ENCODE measurements around the gene CDC20. TPM values are rescaled to one million over a fixed set of nuclear protein-coding genes. Genes with fewer than 3 reads are reported as not detected.
A peak's percentile ranks its signal among the peaks of the same experiment; 100 is the strongest.

CDC20 gene
- total and polyA plus RNA-seq, 2 of the 4 experiments (the other 2 are of a cell fraction): 103 to 107 TPM

GRCh38 chr1:43312663-43313515 lies 45.9 kb upstream of the CDC20 start:
- Histone ChIP-seq H3K56ac (ENCODE audit: extremely low read depth, insufficient read depth, low read length) (no peak overlapping the region), H4K20me1 (ENCODE audit: insufficient read depth, low read length) (no peaks in the 10 kb centered on the region; the same call in 1 of the 2 replicates), H3K4me2 (ENCODE audit: low read depth, low read length) (no peak overlapping the region), H4K8ac (ENCODE audit: low read depth in 2 of 2, low read length in 2 of 2) (no peak overlapping the region), H3K27me3 (ENCODE audit: control insufficient read depth, insufficient read depth, low read length) (peaks cover 2% of the 10 kb centered on the region; the same call in 1 of the 2 replicates), H3K79me1 (ENCODE audit: low read depth in 1 of 2, low read length in 2 of 2) (no peaks in the 10 kb centered on the region), H4K5ac (ENCODE audit: low read depth, low read length) (no peak overlapping the region), H3K36me3 (ENCODE audit: control insufficient read depth, insufficient read depth, low read length) (no peaks in the 10 kb centered on the region), H3K4ac (ENCODE audit: low read depth, low read length) (no peak overlapping the region), H2BK20ac (ENCODE audit: low read depth, low read length) (no peak overlapping the region), H2BK15ac (ENCODE audit: low read depth, low read length) (no peak overlapping the region), H3K9me3 (ENCODE audit: control insufficient read depth, insufficient read depth, low read length) (no peaks in the 10 kb centered on the region), H3K4me1 (ENCODE audit: control insufficient read depth, insufficient read depth, low read length) (peaks cover under 1% of the 10 kb centered on the region; the same call in 1 of the 2 replicates), H2BK120ac (ENCODE audit: low read depth, low read length) (no peak overlapping the region), H3K27ac (ENCODE audit: insufficient read depth, low read length) (no peak overlapping the region), H2BK5ac (ENCODE audit: low read depth, low read length, poor library complexity, severe bottlenecking) (no peak overlapping the region), H3K4me3 (ENCODE audit: insufficient read depth, low read depth, low read length) (no peak overlapping the region), H4K91ac (ENCODE audit: insufficient read depth, low read depth, low read length) (no peak overlapping the region), H2AK5ac (ENCODE audit: low read depth, low read length) (no peak overlapping the region), H3K18ac (ENCODE audit: low read depth, low read length) (no peak overlapping the region), H3K9me1 (ENCODE audit: insufficient read depth, low read length) (0 out of 2 replicates have a peak, but pooled peaks cover 3% of the 10 kb centered on the region), H2AK9ac (replicated peaks; ENCODE audit: low read depth, low read length, poor library complexity) (peak overlapping the region; percentile 70), H3K14ac (replicated peaks; ENCODE audit: low read depth, low read length) (no peak overlapping the region), H3K9ac (ENCODE audit: low read depth, low read length) (no peak overlapping the region), H3K23ac (ENCODE audit: low read depth, low read length) (no peak overlapping the region), H2AFZ (replicated peaks; ENCODE audit: low read length, poor library complexity) (no peak overlapping the region)
- POLR2A ChIA-PET (ENCODE audit: unreplicated experiment): no interaction called here
- intact Hi-C loops (cut with micrococcal nuclease) (no loop called here), dilution Hi-C loops (cut with HindIII; ENCODE audit: low sequenced_read_pairs, unreplicated experiment) (no loop called here), in situ Hi-C loops (cut with MboI; ENCODE audit: low sequenced_read_pairs) (no loop called here)
- no peak for DNase-seq
- no peak for TF ChIP-seq FOS (IDR thresholded peaks at IDR 0.05; ENCODE audit: low read depth, low read length)
- no peak for TF ChIP-seq RFX5 (IDR thresholded peaks at IDR 0.05; ENCODE audit: low read depth, low read length)
- TF ChIP-seq CTCF (conservative IDR thresholded peaks at IDR 0.05; ENCODE audit: low read depth, low read length): no peak
- WGBS, 2 experiments (ENCODE audit: extremely low coverage in 2 of 2, insufficient read length in 1 of 2): 89% methylated on average over 9 of the region's 24 CpGs; no CpG with 5 or more reads in 1 of the 2 experiments
- no TSS peak for BruUV-seq (replicated peaks)
- CTCF ChIA-PET: no interaction called here
- ATAC-seq (ENCODE audit: low read depth): no peak

All from IMR-90 (cell line).